ENCODE results near the gene TRPV6. TPM values are rescaled to one million over a fixed set of nuclear protein-coding genes. Genes with fewer than 3 reads are reported as not detected.
A peak's percentile ranks its signal among the peaks of the same experiment; 100 is the strongest.

Gene TRPV6
- total RNA-seq, 2 donors from 2014 or later: 0.19 to 0.71 TPM

DNA sequence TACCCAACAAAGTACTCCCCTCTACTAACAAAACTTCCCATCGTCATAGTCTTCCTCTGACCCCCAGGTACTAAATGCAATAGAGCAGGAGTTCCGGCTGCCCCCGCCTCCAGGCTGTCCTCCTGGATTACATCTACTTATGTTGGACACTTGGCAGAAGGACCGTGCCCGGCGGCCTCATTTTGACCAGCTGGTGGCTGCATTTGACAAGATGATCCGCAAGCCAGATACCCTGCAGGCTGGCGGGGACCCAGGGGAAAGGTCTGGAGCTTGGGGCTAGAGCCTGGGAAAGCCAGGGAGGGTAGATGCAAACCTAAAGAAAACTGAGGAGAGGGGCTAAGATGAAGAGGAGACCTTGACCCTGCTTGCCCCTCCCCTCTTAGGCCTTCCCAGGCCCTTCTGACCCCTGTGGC lies 15.4 kb downstream of the TRPV6 start:
- TF ChIP-seq, protein P1, sequence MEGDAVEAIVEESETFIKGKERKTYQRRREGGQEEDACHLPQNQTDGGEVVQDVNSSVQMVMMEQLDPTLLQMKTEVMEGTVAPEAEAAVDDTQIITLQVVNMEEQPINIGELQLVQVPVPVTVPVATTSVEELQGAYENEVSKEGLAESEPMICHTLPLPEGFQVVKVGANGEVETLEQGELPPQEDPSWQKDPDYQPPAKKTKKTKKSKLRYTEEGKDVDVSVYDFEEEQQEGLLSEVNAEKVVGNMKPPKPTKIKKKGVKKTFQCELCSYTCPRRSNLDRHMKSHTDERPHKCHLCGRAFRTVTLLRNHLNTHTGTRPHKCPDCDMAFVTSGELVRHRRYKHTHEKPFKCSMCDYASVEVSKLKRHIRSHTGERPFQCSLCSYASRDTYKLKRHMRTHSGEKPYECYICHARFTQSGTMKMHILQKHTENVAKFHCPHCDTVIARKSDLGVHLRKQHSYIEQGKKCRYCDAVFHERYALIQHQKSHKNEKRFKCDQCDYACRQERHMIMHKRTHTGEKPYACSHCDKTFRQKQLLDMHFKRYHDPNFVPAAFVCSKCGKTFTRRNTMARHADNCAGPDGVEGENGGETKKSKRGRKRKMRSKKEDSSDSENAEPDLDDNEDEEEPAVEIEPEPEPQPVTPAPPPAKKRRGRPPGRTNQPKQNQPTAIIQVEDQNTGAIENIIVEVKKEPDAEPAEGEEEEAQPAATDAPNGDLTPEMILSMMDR (IDR thresholded peaks at IDR 0.05): no peak
- no peaks in the 10 kb centered on the region for H3K36me3 ChIP-seq
- peak; percentile 53 for DNase-seq (ENCODE audit: low spot score)
- no peaks in the 10 kb centered on the region for H3K27me3 ChIP-seq
- H3K4me1 ChIP-seq: no peaks in the 10 kb centered on the region
- H3K9me3 ChIP-seq: no peaks in the 10 kb centered on the region
- no peak overlapping the region for H3K27ac ChIP-seq
- H3K4me3 ChIP-seq: no peak overlapping the region

DNA sequence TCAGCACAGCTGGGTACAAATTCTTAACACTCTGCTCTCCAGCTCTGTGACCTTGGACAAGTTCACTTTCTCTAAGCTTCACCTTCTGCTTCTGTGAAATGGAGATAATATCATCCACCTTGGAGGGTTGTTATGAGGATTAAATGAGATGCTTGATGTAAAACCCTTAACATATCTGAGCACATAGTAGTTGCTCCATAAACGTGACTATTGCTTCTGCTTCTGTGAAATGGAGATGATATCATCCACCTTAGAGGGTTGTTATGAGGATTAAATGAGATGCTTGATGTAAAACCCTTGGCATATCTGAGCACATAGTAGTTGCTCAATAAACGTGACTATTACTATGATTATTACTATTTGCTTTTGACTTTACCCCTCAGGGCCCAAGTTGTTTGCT lies 16.1 kb downstream of the TRPV6 start:
- H3K36me3 ChIP-seq: no peaks in the 10 kb centered on the region
- no peak overlapping the region for H3K27ac ChIP-seq
- TF ChIP-seq, protein P1 (IDR thresholded peaks at IDR 0.05): no peak
- no peak for DNase-seq (ENCODE audit: low spot score)
- H3K9me3 ChIP-seq: no peaks in the 10 kb centered on the region
- H3K4me3 ChIP-seq: no peak overlapping the region
- H3K27me3 ChIP-seq: no peaks in the 10 kb centered on the region
- H3K4me1 ChIP-seq: no peaks in the 10 kb centered on the region

DNA sequence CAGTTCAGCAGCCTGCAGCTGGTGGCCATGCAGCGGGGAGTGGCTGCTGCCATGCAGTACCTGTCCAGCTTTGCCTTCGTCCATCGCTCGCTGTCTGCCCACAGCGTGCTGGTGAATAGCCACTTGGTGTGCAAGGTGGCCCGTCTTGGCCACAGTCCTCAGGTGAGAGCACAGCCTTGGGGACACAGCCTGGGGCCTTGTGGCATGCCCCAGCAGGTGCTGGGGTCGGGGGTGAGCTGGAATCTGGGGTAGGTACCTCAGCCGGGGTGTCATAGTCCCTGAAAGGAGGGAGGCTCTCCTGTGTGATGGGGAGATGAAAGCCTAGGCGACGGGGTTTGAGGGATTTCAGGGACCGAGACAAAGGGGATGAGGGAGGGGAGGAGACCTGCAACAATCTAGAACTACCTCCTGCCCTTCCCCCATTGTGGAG lies 16.5 kb downstream of the TRPV6 start:
- H3K4me1 ChIP-seq: no peaks in the 10 kb centered on the region
- peak; percentile 44 for DNase-seq (ENCODE audit: low spot score)

DNA sequence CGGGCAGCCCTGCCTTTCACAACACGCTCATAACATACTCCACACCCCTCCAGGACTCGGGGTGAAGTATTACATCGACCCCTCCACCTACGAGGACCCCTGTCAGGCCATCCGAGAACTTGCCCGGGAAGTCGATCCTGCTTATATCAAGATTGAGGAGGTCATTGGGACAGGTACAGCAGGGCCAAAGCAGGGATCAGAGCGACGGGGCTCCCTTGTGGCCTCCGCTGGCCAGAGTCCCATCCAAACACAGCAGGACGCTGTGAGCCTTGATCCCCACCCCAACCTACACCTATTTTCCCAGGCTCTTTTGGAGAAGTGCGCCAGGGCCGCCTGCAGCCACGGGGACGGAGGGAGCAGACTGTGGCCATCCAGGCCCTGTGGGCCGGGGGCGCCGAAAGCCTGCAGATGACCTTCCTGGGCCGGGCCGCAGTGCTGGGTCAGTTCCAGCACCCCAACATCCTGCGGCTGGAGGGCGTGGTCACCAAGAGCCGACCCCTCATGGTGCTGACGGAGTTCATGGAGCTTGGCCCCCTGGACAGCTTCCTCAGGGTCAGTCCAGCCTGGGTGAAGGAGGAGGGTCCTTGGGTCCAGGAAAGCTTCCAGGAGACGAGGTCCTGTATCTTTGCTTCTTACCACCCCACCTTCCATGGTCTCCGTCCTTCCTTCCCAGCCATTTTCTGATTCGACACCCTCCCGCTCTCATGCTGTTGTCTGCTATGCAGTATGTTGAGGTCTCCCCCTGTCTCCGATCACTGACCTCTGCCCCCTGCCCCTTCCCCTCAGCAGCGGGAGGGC lies 17.2 kb downstream of the TRPV6 start:
- no peaks in the 10 kb centered on the region for H3K9me3 ChIP-seq
- peak; percentile 38 for DNase-seq (ENCODE audit: low spot score)
- H3K4me1 ChIP-seq: no peaks in the 10 kb centered on the region
- no peak overlapping the region for H3K27ac ChIP-seq
- H3K4me3 ChIP-seq: no peak overlapping the region
- TF ChIP-seq, protein P1 (IDR thresholded peaks at IDR 0.05): no peak
- H3K27me3 ChIP-seq: no peaks in the 10 kb centered on the region
- no peaks in the 10 kb centered on the region for H3K36me3 ChIP-seq

More for the DNA sequence above, 16.5 kb downstream of the TRPV6 start:
- H3K4me3 ChIP-seq: no peak overlapping the region
- no peak overlapping the region for H3K27ac ChIP-seq
- H3K36me3 ChIP-seq: no peaks in the 10 kb centered on the region
- H3K27me3 ChIP-seq: no peaks in the 10 kb centered on the region
- no peaks in the 10 kb centered on the region for H3K9me3 ChIP-seq
- TF ChIP-seq, protein P1 (IDR thresholded peaks at IDR 0.05): no peak

DNA sequence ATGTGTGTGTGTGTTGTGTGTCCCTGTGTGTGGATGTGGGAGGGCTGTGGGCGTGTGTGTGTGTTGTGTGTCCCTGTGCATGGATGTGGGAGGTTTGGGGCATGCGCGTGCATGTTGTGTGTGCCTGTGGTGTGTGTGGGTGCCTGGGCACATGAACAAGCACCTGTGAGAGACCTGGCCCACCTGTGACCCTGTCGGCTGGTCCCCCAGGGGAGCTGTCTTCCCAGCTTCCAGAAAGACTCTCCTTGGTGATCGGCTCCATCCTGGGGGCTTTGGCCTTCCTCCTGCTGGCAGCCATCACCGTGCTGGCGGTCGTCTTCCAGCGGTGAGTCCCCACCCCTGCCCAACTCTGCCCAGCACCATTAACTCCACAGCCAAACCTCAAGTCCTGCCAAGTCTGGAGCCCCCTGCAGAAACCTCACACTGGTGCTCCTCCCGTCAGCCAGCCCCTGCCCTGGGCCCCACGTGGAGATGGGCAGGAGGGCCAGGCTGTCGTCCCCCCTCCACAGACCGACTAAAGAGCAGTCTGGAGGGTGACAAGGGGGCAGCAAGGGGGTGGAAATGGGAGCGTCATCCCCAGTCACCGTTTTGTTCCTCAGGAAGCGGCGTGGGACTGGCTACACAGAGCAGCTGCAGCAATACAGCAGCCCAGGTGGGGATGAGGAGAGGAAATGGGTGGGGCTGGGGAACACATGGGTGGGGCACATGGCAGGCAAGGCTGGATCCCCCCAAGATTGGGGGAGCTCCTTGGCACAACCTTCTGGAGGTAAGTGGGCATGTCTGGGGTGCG lies 18.0 kb downstream of the TRPV6 start:
- Histone ChIP-seq H3K27ac (no peak overlapping the region), H3K4me1 (no peaks in the 10 kb centered on the region), H3K36me3 (no peaks in the 10 kb centered on the region), H3K9me3 (no peaks in the 10 kb centered on the region), H3K27me3 (no peaks in the 10 kb centered on the region), H3K4me3 (no peak overlapping the region)
- TF ChIP-seq, protein P1 (IDR thresholded peaks at IDR 0.05): no peak
- no peak for DNase-seq (ENCODE audit: low spot score)
